DND-41 (cell line): ENCODE data around the gene SLF2.

Experiments
- ATAC-seq: fragments of 200-7000 bp; cut with Tn5 transposase; 3 replicates; pipeline ENCODE4 v1.9.1; 2021; ENCODE audit warnings: low read depth; ENCODE audit not compliant: insufficient read depth
- DNase-seq: peaks from one replicate; pipeline ENCODE4 v3.0.0-alpha.2; 2020
- H2AFZ ChIP-seq: 2 replicates; pipeline ENCODE4 v1.6.0; 2012; ENCODE audit warnings: low read depth, low read length
- H3K27ac ChIP-seq: 2 replicates; pipeline ENCODE4 v1.5.1; 2012; ENCODE audit warnings: low read length, inconsistent platforms
- H3K27me3 ChIP-seq: fragments of 200-600 bp; sonication (generic); 2 replicates; pipeline ENCODE4 v1.6.0; 2012; ENCODE audit warnings: low read length, mild to moderate bottlenecking, inconsistent platforms; ENCODE audit not compliant: insufficient read depth, poor library complexity
- H3K36me3 ChIP-seq: 2 replicates; pipeline ENCODE4 v1.5.1; 2012; ENCODE audit warnings: low read length, inconsistent platforms; ENCODE audit not compliant: insufficient read depth
- H3K4me1 ChIP-seq: 2 replicates; pipeline ENCODE4 v1.5.1; 2012; ENCODE audit warnings: mild to moderate bottlenecking, low read length; ENCODE audit not compliant: insufficient read depth
- H3K4me2 ChIP-seq: 2 replicates; pipeline ENCODE4 v1.6.0; 2012; ENCODE audit warnings: mild to moderate bottlenecking, moderate library complexity, low read length, inconsistent platforms; ENCODE audit not compliant: insufficient read depth
- H3K4me3 ChIP-seq, 2 experiments: fragments of 200-600 bp in 1 of 2; shearing (Covaris generic) in 1 of 2; 2 replicates each; pipeline ENCODE4 v1.5.1; 2012 to 2016; ENCODE audit warnings: inconsistent platforms in 2 of 2, low read length in 2 of 2, mild to moderate bottlenecking in 2 of 2, low read depth in 1 of 2, moderate library complexity in 1 of 2
- H3K79me2 ChIP-seq: 2 replicates; pipeline ENCODE4 v1.6.0; 2012; ENCODE audit warnings: low read length, inconsistent platforms; ENCODE audit not compliant: insufficient read depth
- H3K9ac ChIP-seq: 2 replicates; pipeline ENCODE4 v1.6.0; 2012; ENCODE audit warnings: low read depth, mild to moderate bottlenecking, inconsistent platforms, low read length, moderate library complexity
- H3K9me3 ChIP-seq: 2 replicates; pipeline ENCODE4 v1.5.1; 2012; ENCODE audit warnings: low read length, moderate library complexity, mild to moderate bottlenecking, inconsistent platforms; ENCODE audit not compliant: insufficient read depth, severe bottlenecking
- H4K20me1 ChIP-seq: 2 replicates; pipeline ENCODE4 v1.6.0; 2012; ENCODE audit warnings: low read length; ENCODE audit not compliant: insufficient read depth
- CTCF ChIP-seq: IDR thresholded peaks from 2 replicates; pipeline ENCODE4 v1.5.1; 2012; ENCODE audit warnings: borderline replicate concordance, low read length, moderate library complexity, mild to moderate bottlenecking; ENCODE audit not compliant: poor library complexity, severe bottlenecking; ENCODE audit errors: extremely low read depth
- EZH2 ChIP-seq: IDR thresholded peaks from 3 replicates; pipeline ENCODE4 v1.6.1; 2012; ENCODE audit warnings: borderline replicate concordance, low read depth, mild to moderate bottlenecking, moderate library complexity, low read length, inconsistent platforms; ENCODE audit not compliant: severe bottlenecking

SLF2 gene

GRCh38 chr10:100907773-100908363 is 4.9 kb upstream of the SLF2 start:
- Histone ChIP-seq H3K79me2 (peaks cover 3% of the 10 kb centered on the region), H3K4me3 (no peak overlapping the region), H3K36me3 (no peaks in the 10 kb centered on the region; the same call in 1 of the 2 replicates), H3K4me2 (no peak overlapping the region), H3K4me1 (peaks cover 34% of the 10 kb centered on the region), H3K9me3 (no peaks in the 10 kb centered on the region), H3K9ac (no peak overlapping the region), H2AFZ (no peak overlapping the region), H3K27ac (no peak overlapping the region), H3K27me3 (no peaks in the 10 kb centered on the region), H4K20me1 (no peaks in the 10 kb centered on the region)
- ATAC-seq = no peak
- no peak for DNase-seq
- no peak for TF ChIP-seq EZH2
- TF ChIP-seq CTCF = no peak

- Histone ChIP-seq H3K4me3 (no peak overlapping the region), H3K27me3 (no peaks in the 10 kb centered on the region), H3K4me2 (no peak overlapping the region), H3K9me3 (no peaks in the 10 kb centered on the region), H2AFZ (no peak overlapping the region), H3K79me2 (peaks cover 8% of the 10 kb centered on the region), H3K36me3 (peaks cover 2% of the 10 kb centered on the region; the same call in 1 of the 2 replicates), H3K4me1 (peaks cover 34% of the 10 kb centered on the region), H3K9ac (no peak overlapping the region), H3K27ac (no peak overlapping the region), H4K20me1 (peaks cover 2% of the 10 kb centered on the region)
- DNase-seq (no peak), ATAC-seq (no peak)
- TF ChIP-seq EZH2 = no peak
- TF ChIP-seq CTCF = no peak
These were observed 4.4 kb upstream of the SLF2 start for GRCh38 chr10:100908378-100908777.

- ATAC-seq (no peak), DNase-seq (no peak)
- Histone ChIP-seq H3K36me3 (peaks cover 14% of the 10 kb centered on the region), H3K9me3 (no peaks in the 10 kb centered on the region), H3K4me3 (no peak overlapping the region), H3K27me3 (no peaks in the 10 kb centered on the region), H3K27ac (peak overlapping the region; percentile 14; the same call in 1 of the 2 replicates), H3K4me2 (no peak overlapping the region), H4K20me1 (peaks cover 15% of the 10 kb centered on the region), H3K79me2 (peaks cover 21% of the 10 kb centered on the region), H3K4me1 (peaks cover 46% of the 10 kb centered on the region), H3K9ac (peak overlapping the region; percentile 21; the same call in 1 of the 2 replicates), H2AFZ (peak overlapping the region; percentile 35)
- TF ChIP-seq CTCF = no peak
- no peak for TF ChIP-seq EZH2
These were observed 3.1 kb upstream of the SLF2 start for GRCh38 chr10:100909501-100910263.
